HepG2 (cell line): ENCODE data around the gene PPP1CB. TPM values are rescaled to one million over a fixed set of nuclear protein-coding genes. Genes with fewer than 3 reads are reported as not detected.
A peak's percentile ranks its signal among the peaks of the same experiment; 100 is the strongest.

Experiments used
- ATAC-seq: fragments of 200-7000 bp; cut with Tn5 transposase; 3 replicates; pipeline ENCODE4 v1.9.1; 2020; ENCODE audit warnings: mild to moderate bottlenecking, moderate library complexity
- BruUV-seq: library from RNA; stranded (reverse); fragments of 400-500 nt; replicated peaks from 2 replicates; lab custom pipeline; 2021; lab: Mats Ljungman, UMichigan
- CTCF ChIA-PET: fragments of 300-600 bp; formaldehyde crosslinking; extraction: SDS; loops from one replicate; lab custom pipeline; 2021; ENCODE audit warnings: low total read pairs, inconsistent platforms, low intra/inter-chr PET ratio; lab: Yijun Ruan, JAX
- POLR2A ChIA-PET: fragments of 350-600 bp; sonication (Branson Sonifier 250); formaldehyde crosslinking; loops from one replicate; lab custom pipeline; 2020; ENCODE audit warnings: antibody characterized with exemption, inconsistent platforms; lab: Yijun Ruan, JAX
- DNase-seq: peaks from one replicate; pipeline ENCODE4 v3.0.0-alpha.2; 2015; ENCODE audit warnings: low spot score
- FAIRE-seq: peaks from 3 replicates; lab custom pipeline; 2011; peaks lifted over from hg19 to GRCh38; lab: Jason Lieb, UNC
- H2AFZ ChIP-seq: one replicate; pipeline ENCODE4 v1.6.1; 2011; ENCODE audit warnings: low read length, inconsistent platforms
- H3K27ac ChIP-seq: fragments of 300-600 bp; 3 replicates; pipeline ENCODE4 v1.8.0; 2011; ENCODE audit warnings: mixed run types, mild to moderate bottlenecking, mixed read lengths, low read length, inconsistent platforms; ENCODE audit not compliant: insufficient read depth; ENCODE audit errors: extremely low read length
- H3K27me3 ChIP-seq, 2 experiments: fragments of 200-600 bp in 1 of 2; 2 replicates in 1 of 2; 3 replicates in 1 of 2; pipeline versions ENCODE4 v1.6.0 to v1.8.0; 2011; ENCODE audit warnings: low read length in 2 of 2, mild to moderate bottlenecking in 2 of 2, moderate library complexity in 2 of 2, inconsistent platforms in 1 of 2; ENCODE audit not compliant: insufficient read depth in 2 of 2, control insufficient read depth in 1 of 2
- H3K36me3 ChIP-seq, 2 experiments: fragments of 200-600 bp in 1 of 2; replicated peaks in 1 of 2; 2 replicates in 1 of 2; 3 replicates in 1 of 2; pipeline versions ENCODE4 v1.5.1 to v1.8.0; 2011; ENCODE audit warnings: low read length in 2 of 2, inconsistent platforms in 1 of 2; ENCODE audit not compliant: insufficient read depth in 2 of 2, control insufficient read depth in 1 of 2
- H3K4me1 ChIP-seq: 2 replicates; pipeline ENCODE4 v1.5.1; 2012; ENCODE audit warnings: low read length, inconsistent platforms; ENCODE audit not compliant: insufficient read depth
- H3K4me2 ChIP-seq: 2 replicates; pipeline ENCODE4 v1.6.0; 2011; ENCODE audit warnings: low read depth, low read length, inconsistent platforms
- H3K4me3 ChIP-seq, 3 experiments: fragments of 200-600 bp in 1 of 3; sonication (generic), shearing (Covaris generic) in 1 of 3; replicated peaks in 1 of 3; 2 replicates each; pipeline ENCODE4 v1.5.1; 2011 to 2016; ENCODE audit warnings: low read length in 3 of 3, inconsistent platforms in 2 of 3, low read depth in 2 of 3, mild to moderate bottlenecking in 2 of 3, control low read depth in 1 of 3, mixed read lengths in 1 of 3; ENCODE audit not compliant: insufficient read depth in 1 of 3
- H3K79me2 ChIP-seq: one replicate; pipeline ENCODE4 v1.6.1; 2011; ENCODE audit warnings: low read length, inconsistent platforms; ENCODE audit not compliant: insufficient read depth
- H3K9ac ChIP-seq: 2 replicates; pipeline ENCODE4 v1.6.0; 2011; ENCODE audit warnings: mild to moderate bottlenecking, low read depth, low read length, inconsistent platforms; ENCODE audit not compliant: insufficient read depth
- H3K9me3 ChIP-seq: 2 replicates; pipeline ENCODE4 v1.5.1; 2012; ENCODE audit warnings: mild to moderate bottlenecking, low read length
- H4K20me1 ChIP-seq: 2 replicates; pipeline ENCODE4 v1.6.0; 2011; ENCODE audit warnings: inconsistent platforms, mild to moderate bottlenecking, low read length, moderate library complexity; ENCODE audit not compliant: insufficient read depth
- MAFK ChIP-seq, 2 experiments: IDR thresholded peaks in 1 of 2; conservative IDR thresholded peaks in 1 of 2; 2 replicates each; pipeline ENCODE4 v1.6.1; 2011; ENCODE audit warnings: improper control_type of control experiment in 2 of 2, low read length in 2 of 2
- in situ Hi-C: cut with HindIII; loops from 2 replicates; pipeline ENCODE4 v1.10.0; 2017; ENCODE audit warnings: low pct_unique_long_range_greater_than_20kb; ENCODE audit not compliant: extremely low pct_ligation_motif_present
- intact Hi-C: fragments of 100-400 bp; cut with micrococcal nuclease; formaldehyde crosslinking; loops from one replicate; pipeline ENCODE4 v1.10.0; 2022; ENCODE audit not compliant: unreplicated experiment
- polyA plus RNA-seq, 8 experiments: library from polyadenylated mRNA; depleted of rRNA in 3 of 8; stranded (reverse) in 7 of 8; unstranded in 1 of 8; fragments of >200 nt; fragmentation: Illumina TruSeq in 4 of 8; extraction: Trizol in 4 of 8; gene quantifications; 2 replicates each; pipeline versions ENCODE4 v1.2.1 to v1.2.3, GENCODE V29; 2011 to 2016; ENCODE audit warnings: low read depth in 4 of 8, missing spikeins in 1 of 8, mixed read lengths in 1 of 8; ENCODE audit not compliant: insufficient read depth in 1 of 8
- total RNA-seq, 5 experiments: library from RNA; depleted of rRNA; stranded (reverse); fragments of >200 nt; fragmentation: Illumina TruSeq; extraction: Trizol; gene quantifications; 2 replicates each; pipeline ENCODE4 v1.2.3, GENCODE V29; 2016; ENCODE audit warnings: low read depth in 1 of 5
- TF ChIP-seq, protein P1 (sequence below): IDR thresholded peaks from 2 replicates; pipeline ENCODE4 v1.6.1; 2016; ENCODE audit warnings: missing genetic modification reagents, missing compliant biosample characterization
- TF ChIP-seq, protein P2 (sequence below): sonication (generic); formaldehyde crosslinking; IDR thresholded peaks from 2 replicates; pipeline ENCODE4 v1.5.0; 2020; ENCODE audit warnings: missing genetic modification reagents

PPP1CB gene
- total and polyA plus RNA-seq, 2 of the 13 experiments (the other 11 are each of a cell fraction or from before 2014, with no cell fraction given): 46.9 to 109 TPM

DNA sequence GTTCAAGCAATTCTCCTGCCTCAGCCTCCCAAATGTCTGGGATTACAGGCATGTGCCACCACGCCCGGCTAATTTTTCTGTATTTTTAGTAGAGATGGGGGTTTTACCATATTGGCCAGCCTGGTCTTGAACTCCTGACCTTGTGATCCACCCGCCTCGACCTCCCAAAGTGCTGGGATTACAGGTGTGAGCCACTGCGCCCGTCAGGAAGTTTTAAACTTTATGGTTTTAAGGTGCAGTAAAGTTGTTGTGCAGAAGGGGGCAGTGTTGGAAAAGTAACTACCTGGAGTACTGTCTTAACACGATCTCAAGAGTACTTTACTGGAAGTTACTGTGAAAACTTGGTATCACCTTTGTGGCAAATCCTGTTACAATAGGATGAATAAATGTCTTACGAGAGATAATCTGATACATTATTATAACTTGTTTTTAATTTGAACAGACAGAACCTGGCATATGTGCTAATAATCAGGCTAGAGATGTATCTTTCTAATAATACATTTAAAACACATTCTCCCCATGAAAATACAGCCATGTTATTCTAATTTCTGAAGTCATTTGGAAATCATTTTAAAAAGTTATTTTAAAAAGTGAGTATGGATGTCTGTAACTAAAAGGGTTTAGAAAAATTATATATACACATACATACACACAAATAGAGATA is 69.8 kb downstream of the PPP1CB start (continued):
- TF ChIP-seq, protein P1, sequence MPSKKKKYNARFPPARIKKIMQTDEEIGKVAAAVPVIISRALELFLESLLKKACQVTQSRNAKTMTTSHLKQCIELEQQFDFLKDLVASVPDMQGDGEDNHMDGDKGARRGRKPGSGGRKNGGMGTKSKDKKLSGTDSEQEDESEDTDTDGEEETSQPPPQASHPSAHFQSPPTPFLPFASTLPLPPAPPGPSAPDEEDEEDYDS (CRISPR knock-in tag): 0 out of 2 replicates have a peak, but pooled peaks have one; percentile 11

DNA sequence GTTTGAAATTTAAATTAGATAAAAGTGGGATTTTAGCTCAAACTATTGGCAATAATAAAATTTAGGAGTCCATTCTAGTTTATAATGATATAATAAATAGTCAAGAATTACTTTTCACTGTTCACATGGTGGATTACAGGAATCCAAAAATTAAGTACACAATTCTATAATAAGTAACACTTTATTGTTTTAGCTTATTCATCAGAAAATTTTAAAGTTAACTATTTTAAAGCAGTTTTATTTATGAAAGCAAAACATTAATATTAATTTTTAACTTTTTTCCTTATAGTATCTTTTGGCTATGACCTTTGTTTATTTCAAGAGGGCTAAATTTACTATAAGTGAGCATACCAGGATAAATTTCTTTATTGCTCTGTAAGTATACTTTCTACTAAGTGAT is 70.4 kb downstream of the PPP1CB start:
- Histone ChIP-seq H2AFZ (no peak overlapping the region), H3K4me3 (no peak overlapping the region), H3K9me3 (no peaks in the 10 kb centered on the region), H3K9ac (no peak overlapping the region), H3K4me2 (no peak overlapping the region), H3K79me2 (no peaks in the 10 kb centered on the region), H4K20me1 (no peaks in the 10 kb centered on the region), H3K27me3 (no peaks in the 10 kb centered on the region), H3K4me1 (no peaks in the 10 kb centered on the region), H3K27ac (no peak overlapping the region), H3K36me3 (no peaks in the 10 kb centered on the region)
- no peak for ATAC-seq
- TF ChIP-seq, protein P2, sequence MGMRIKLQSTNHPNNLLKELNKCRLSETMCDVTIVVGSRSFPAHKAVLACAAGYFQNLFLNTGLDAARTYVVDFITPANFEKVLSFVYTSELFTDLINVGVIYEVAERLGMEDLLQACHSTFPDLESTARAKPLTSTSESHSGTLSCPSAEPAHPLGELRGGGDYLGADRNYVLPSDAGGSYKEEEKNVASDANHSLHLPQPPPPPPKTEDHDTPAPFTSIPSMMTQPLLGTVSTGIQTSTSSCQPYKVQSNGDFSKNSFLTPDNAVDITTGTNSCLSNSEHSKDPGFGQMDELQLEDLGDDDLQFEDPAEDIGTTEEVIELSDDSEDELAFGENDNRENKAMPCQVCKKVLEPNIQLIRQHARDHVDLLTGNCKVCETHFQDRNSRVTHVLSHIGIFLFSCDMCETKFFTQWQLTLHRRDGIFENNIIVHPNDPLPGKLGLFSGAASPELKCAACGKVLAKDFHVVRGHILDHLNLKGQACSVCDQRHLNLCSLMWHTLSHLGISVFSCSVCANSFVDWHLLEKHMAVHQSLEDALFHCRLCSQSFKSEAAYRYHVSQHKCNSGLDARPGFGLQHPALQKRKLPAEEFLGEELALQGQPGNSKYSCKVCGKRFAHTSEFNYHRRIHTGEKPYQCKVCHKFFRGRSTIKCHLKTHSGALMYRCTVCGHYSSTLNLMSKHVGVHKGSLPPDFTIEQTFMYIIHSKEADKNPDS (CRISPR knock-in tag): no peak
- peak in 1 of 2 experiments; percentile 49; a peak in 2 of 4 replicates for TF ChIP-seq MAFK (conservative IDR thresholded peaks at IDR 0.05 in 1 of 2, IDR thresholded peaks at IDR 0.05 in 1 of 2; ENCODE audit: low read length in 2 of 2)
- BruUV-seq: no TSS peak
- FAIRE-seq: no peak
- DNase-seq: no peak
- intact Hi-C loops (loop anchor here (10.0 kb wide), 1 partner anchor 103 kb away; no protein-coding TSS in a partner anchor), in situ Hi-C loops (loop anchor here (10.0 kb wide), 2 partner anchors 123 to 383 kb away; no protein-coding TSS in a partner anchor)
- POLR2A ChIA-PET: no interaction called here
- CTCF ChIA-PET: interaction anchor here (1.1 to 2.1 kb wide), 2 partner anchors 137 to 375 kb away, joined by 3 to 15 read pairs; no protein-coding TSS in a partner anchor
